Erythroblast (primary cell): Measurements from ENCODE around the gene SRSF11.
A peak's percentile ranks its signal among the peaks of the same experiment; 100 is the strongest.

Source experiments
- GATA1 ChIP-seq: IDR thresholded peaks from 2 replicates; pipeline ENCODE4 v1.6.1; 2011; ENCODE audit warnings: low read depth, mild to moderate bottlenecking, control low read depth, low read length, moderate library complexity
- POLR2A ChIP-seq: IDR thresholded peaks from 2 replicates; pipeline ENCODE4 v1.6.1; 2011; ENCODE audit warnings: mild to moderate bottlenecking, low read length

GRCh38 chr1:70205434-70206118, 15.6 kb upstream of the SRSF11 start, which contains the start of gene LRRC40:
- TF ChIP-seq POLR2A = peak; percentile 96
- no peak for TF ChIP-seq GATA1
